CD4-positive, CD25-positive, alpha-beta regulatory T cell (primary cell): ENCODE data around the gene EYA2. TPM values are rescaled to one million over a fixed set of nuclear protein-coding genes. Genes with fewer than 3 reads are reported as not detected.

Source experiments
- ATAC-seq, 2 donors: fragments of 150-1000 bp; cut with Tn5 transposase; one replicate each; pipeline ENCODE4 v1.10.0; 2021; ENCODE audit warnings: low read depth in 2 of 2, moderate number of reproducible peaks in 2 of 2, moderate library complexity in 1 of 2
- DNase-seq, 3 donors: peaks; one replicate each; pipeline versions ENCODE4 v3.0.0 to v3.0.0-alpha.2; 2012 to 2022; ENCODE audit warnings: mixed read lengths in 1 of 3
- H3K27ac ChIP-seq: one replicate; pipeline ENCODE4 v1.7.0; 2013; ENCODE audit warnings: mild to moderate bottlenecking, low read length; ENCODE audit not compliant: insufficient read depth, poor library complexity, severe bottlenecking
- H3K27me3 ChIP-seq: one replicate; pipeline ENCODE4 v1.7.0; 2013; ENCODE audit warnings: low read length; ENCODE audit not compliant: control insufficient read depth, insufficient read depth
- H3K36me3 ChIP-seq: one replicate; pipeline ENCODE4 v1.7.0; 2013; ENCODE audit warnings: mild to moderate bottlenecking, low read length, moderate library complexity; ENCODE audit not compliant: control insufficient read depth, insufficient read depth
- H3K4me1 ChIP-seq: 2 replicates; pipeline ENCODE4 v1.7.0; 2013; ENCODE audit warnings: mild to moderate bottlenecking, low read length; ENCODE audit not compliant: insufficient read depth, control insufficient read depth, poor library complexity, severe bottlenecking
- H3K4me3 ChIP-seq: one replicate; pipeline ENCODE4 v1.7.0; 2013; ENCODE audit warnings: low read depth, mild to moderate bottlenecking, low read length, moderate library complexity
- H3K9me3 ChIP-seq, 2 experiments: 1 replicate in 1 of 2; 2 replicates in 1 of 2; pipeline ENCODE4 v1.7.0; 2013; ENCODE audit warnings: low read length in 2 of 2, mild to moderate bottlenecking in 1 of 2, moderate library complexity in 1 of 2; ENCODE audit not compliant: control insufficient read depth in 2 of 2
- H3K27ac Mint-ChIP-seq, 3 donors: one replicate each; pipeline ENCODE4 v1.8.0; 2020 to 2022; ENCODE audit warnings: mild to moderate bottlenecking in 3 of 3, mixed read lengths in 3 of 3, moderate library complexity in 2 of 3
- H3K27me3 Mint-ChIP-seq: one replicate; pipeline ENCODE4 v1.8.0; 2022; ENCODE audit warnings: mild to moderate bottlenecking, mixed read lengths
- H3K36me3 Mint-ChIP-seq: one replicate; pipeline ENCODE4 v1.8.0; 2020; ENCODE audit warnings: mixed read lengths
- H3K4me1 Mint-ChIP-seq, 4 donors: one replicate each; pipeline ENCODE4 v1.8.0; 2020 to 2022; ENCODE audit warnings: mixed read lengths in 4 of 4, mild to moderate bottlenecking in 1 of 4
- H3K4me3 Mint-ChIP-seq, 4 donors: one replicate each; pipeline ENCODE4 v1.8.0; 2020 to 2022; ENCODE audit warnings: mild to moderate bottlenecking in 4 of 4, mixed read lengths in 4 of 4, moderate library complexity in 3 of 4
- H3K9me3 Mint-ChIP-seq, 7 donors: one replicate each; pipeline ENCODE4 v1.8.0; 2020 to 2022; ENCODE audit warnings: mixed read lengths in 7 of 7, mild to moderate bottlenecking in 3 of 7, moderate library complexity in 2 of 7
- polyA plus RNA-seq, 4 donors: library from polyadenylated mRNA; unstranded; fragments of 300-500 nt; fragmentation: Illumina TruSeq; gene quantifications; one replicate each; pipeline ENCODE4 v1.2.3, GENCODE V29; 2021
- total RNA-seq: library from RNA; stranded (reverse); gene quantifications from one replicate; pipeline ENCODE4 v1.2.3, GENCODE V29; 2022

Gene EYA2, protein sequence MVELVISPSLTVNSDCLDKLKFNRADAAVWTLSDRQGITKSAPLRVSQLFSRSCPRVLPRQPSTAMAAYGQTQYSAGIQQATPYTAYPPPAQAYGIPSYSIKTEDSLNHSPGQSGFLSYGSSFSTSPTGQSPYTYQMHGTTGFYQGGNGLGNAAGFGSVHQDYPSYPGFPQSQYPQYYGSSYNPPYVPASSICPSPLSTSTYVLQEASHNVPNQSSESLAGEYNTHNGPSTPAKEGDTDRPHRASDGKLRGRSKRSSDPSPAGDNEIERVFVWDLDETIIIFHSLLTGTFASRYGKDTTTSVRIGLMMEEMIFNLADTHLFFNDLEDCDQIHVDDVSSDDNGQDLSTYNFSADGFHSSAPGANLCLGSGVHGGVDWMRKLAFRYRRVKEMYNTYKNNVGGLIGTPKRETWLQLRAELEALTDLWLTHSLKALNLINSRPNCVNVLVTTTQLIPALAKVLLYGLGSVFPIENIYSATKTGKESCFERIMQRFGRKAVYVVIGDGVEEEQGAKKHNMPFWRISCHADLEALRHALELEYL
- total RNA-seq (not detected), polyA plus RNA-seq (not detected)

DNA sequence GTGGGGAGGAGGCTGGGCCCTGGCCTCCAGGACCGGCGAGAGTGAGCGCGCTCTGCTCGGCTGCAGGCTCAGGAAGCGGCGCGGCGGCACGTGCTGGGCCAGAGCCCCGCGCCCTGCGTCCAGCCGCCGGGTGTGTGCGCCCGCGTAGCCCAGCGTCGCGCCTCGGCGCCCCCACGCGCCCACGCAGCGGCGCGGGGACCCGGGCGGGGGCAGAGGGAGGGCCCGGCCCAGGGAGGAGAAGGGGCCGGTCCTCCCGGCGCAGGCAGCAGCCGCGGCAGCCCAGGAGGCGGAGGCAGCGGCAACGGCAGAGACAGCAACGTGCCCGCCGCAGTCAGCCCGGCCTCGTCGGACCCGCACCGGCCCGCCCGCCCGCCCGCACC is at the start of gene EYA2:
EYA2 (plus strand) TSS at position 265 of the 380 bp plus-strand sequence. CDS start 95,168 bp downstream, outside the sequence.
- no peak within 1 kb of the TSS for H3K27ac Mint-ChIP-seq
- peaks cover 66% of the 10 kb centered on the region for H3K27me3 Mint-ChIP-seq
- peaks cover 0 to 7% (median 0%) of the 10 kb centered on the region in 7 donors for H3K9me3 Mint-ChIP-seq
- no peak within 1 kb of the TSS for H3K27ac ChIP-seq
- peaks cover 11% of the 10 kb centered on the region for H3K27me3 ChIP-seq
- H3K9me3 ChIP-seq, result peaks cover 0 to 5% of the 10 kb centered on the region in 2 experiments
- H3K4me1 Mint-ChIP-seq, result no peaks in the 10 kb centered on the region
- H3K36me3 Mint-ChIP-seq, result no peaks in the 10 kb centered on the region
- no peaks in the 10 kb centered on the region for H3K4me1 ChIP-seq
- DNase-seq (no peak), ATAC-seq (no peak)
- H3K4me3 Mint-ChIP-seq, result no peak within 1 kb of the TSS
- H3K36me3 ChIP-seq, result no peaks in the 10 kb centered on the region
- no peak within 1 kb of the TSS for H3K4me3 ChIP-seq

DNA sequence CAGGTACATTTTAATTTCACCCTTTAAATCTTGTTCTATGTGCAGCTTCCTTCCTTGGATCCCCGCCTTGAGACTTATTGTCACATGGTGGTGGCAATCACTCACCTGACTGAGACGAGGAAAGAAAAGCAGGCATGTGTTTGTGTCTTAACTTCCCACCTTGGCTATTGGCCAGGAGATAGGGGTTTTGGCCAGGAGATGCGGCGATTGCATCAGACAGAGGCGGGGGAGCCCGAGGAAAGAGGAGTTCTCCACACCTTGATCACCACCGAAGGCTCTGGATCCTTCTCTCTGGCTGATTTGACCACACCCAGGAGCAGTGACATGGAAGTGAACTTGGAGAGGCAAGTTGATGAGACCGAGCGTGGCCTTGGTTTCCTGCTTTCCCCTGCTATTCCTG is 49.7 kb upstream of the EYA2 start:
- Histone ChIP-seq H3K4me1 (no peaks in the 10 kb centered on the region), H3K36me3 (no peaks in the 10 kb centered on the region), H3K27me3 (peaks cover 1% of the 10 kb centered on the region), H3K27ac (no peak overlapping the region), H3K9me3 (no peaks in the 10 kb centered on the region), H3K4me3 (no peak overlapping the region)
- H3K27ac Mint-ChIP-seq, result no peak overlapping the region
- no peak overlapping the region for H3K4me3 Mint-ChIP-seq
- DNase-seq (no peak), ATAC-seq (no peak)
- peaks cover 0 to 8% (median 0%) of the 10 kb centered on the region in 7 donors for H3K9me3 Mint-ChIP-seq
- peaks cover 14% of the 10 kb centered on the region for H3K27me3 Mint-ChIP-seq
- H3K4me1 Mint-ChIP-seq, result no peaks in the 10 kb centered on the region
- no peaks in the 10 kb centered on the region for H3K36me3 Mint-ChIP-seq

DNA sequence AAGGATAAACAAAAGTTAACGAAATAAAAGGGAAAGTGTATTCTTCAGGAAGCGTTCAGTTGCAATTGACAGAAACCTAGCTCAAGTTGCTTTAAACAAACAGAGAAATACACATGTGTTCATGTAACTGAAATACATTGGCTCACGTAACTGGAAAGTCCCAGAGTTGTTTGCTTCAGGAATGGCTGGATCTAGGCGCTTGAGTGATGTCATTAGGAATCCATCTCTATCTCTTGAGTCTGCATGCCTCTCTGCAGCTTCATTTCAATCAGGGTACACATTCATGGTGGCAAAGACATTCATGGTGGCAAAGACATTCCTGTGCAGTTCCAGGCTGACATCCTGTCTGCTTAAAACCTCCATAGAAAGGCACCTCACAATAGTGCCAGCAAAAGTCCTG is 45.4 kb upstream of the EYA2 start:
- Histone ChIP-seq H3K4me3 (no peak overlapping the region), H3K9me3 (no peaks in the 10 kb centered on the region), H3K27ac (no peak overlapping the region), H3K36me3 (no peaks in the 10 kb centered on the region), H3K27me3 (no peaks in the 10 kb centered on the region), H3K4me1 (no peaks in the 10 kb centered on the region)
- no peak for ATAC-seq
- H3K27me3 Mint-ChIP-seq, result peaks cover 10% of the 10 kb centered on the region
- DNase-seq, result no peak
- no peak overlapping the region for H3K4me3 Mint-ChIP-seq
- no peaks in the 10 kb centered on the region for H3K4me1 Mint-ChIP-seq
- H3K9me3 Mint-ChIP-seq, result peaks cover 0 to 8% (median 2%) of the 10 kb centered on the region in 7 donors
- no peak overlapping the region for H3K27ac Mint-ChIP-seq
- no peaks in the 10 kb centered on the region for H3K36me3 Mint-ChIP-seq

DNA sequence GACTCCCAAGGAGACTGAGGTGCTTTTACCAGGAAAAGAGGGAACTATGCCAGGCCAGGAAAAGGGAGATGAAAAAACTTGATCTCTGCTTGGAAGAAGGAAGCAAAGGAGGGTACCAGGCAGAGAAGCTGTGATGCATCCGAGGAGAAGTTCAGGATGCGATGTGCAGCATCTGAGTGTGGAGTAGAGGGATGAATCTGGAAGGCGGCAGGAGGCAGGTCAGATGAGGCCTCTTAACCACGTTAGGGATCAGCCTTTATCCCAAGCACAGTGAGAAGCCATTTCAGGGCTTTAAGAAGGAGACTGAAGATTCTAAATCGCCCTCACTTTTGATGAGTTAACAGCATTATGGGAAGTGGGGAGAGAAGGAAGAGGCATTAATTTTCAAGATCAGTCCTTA is 44.9 kb upstream of the EYA2 start:
- no peaks in the 10 kb centered on the region for H3K4me1 ChIP-seq
- DNase-seq (no peak), ATAC-seq (no peak)
- H3K4me3 ChIP-seq, result no peak overlapping the region
- H3K36me3 Mint-ChIP-seq, result no peaks in the 10 kb centered on the region
- no peaks in the 10 kb centered on the region for H3K36me3 ChIP-seq
- no peak overlapping the region for H3K27ac ChIP-seq
- H3K27me3 ChIP-seq, result no peaks in the 10 kb centered on the region
- H3K9me3 ChIP-seq, result no peaks in the 10 kb centered on the region
- no peaks in the 10 kb centered on the region for H3K4me1 Mint-ChIP-seq
- no peak overlapping the region for H3K27ac Mint-ChIP-seq
- peaks cover 0 to 8% (median 0%) of the 10 kb centered on the region in 7 donors for H3K9me3 Mint-ChIP-seq
- no peak overlapping the region for H3K4me3 Mint-ChIP-seq
- H3K27me3 Mint-ChIP-seq, result peaks cover 10% of the 10 kb centered on the region

DNA sequence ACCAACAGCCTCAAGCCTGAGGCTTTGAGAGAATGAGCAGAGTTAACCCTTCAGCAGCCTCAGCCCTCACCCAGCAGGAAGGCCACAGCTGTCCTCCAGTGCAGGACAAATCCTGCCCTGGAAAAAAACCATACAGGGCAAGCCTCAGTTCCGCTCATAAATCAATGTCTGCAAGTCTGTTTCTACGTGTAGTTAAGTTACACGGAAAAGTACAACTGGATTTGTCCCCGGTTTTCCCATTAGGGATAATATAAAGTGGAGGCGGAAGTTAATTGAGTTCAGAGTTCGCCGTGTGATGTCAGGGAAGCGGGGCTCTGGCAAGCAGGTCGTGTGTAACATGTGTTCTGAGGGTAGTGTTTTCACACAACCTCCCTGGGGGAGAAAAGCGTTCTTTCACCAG is 44.2 kb upstream of the EYA2 start:
- Histone ChIP-seq H3K4me3 (no peak overlapping the region), H3K27me3 (no peaks in the 10 kb centered on the region), H3K27ac (no peak overlapping the region), H3K4me1 (no peaks in the 10 kb centered on the region), H3K9me3 (no peaks in the 10 kb centered on the region), H3K36me3 (no peaks in the 10 kb centered on the region)
- DNase-seq (no peak), ATAC-seq (no peak)
- Mint-ChIP-seq H3K36me3 (no peaks in the 10 kb centered on the region), H3K4me1 (no peaks in the 10 kb centered on the region), H3K27me3 (peaks cover 10% of the 10 kb centered on the region), H3K27ac (no peak overlapping the region), H3K4me3 (no peak overlapping the region), H3K9me3 (peaks cover 0 to 8% (median 0%) of the 10 kb centered on the region in 7 donors)

DNA sequence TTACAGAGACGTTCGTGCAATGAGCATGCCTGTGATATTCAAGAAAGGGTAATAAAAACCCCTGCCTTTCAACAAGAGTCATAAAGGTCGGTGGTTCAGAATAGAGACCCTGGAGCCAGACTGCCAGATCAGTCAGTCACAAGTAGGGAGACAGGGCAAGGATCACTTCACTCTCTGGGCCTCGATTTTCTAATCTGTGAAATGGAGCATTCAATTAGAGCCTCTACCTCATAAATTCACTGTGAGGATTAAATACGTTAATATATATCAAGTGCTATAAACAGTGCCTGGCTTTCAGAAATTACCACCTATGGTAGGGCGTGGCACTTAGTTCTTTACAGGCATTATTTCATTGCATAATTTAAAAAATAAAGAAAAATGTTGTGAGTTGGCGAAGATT is 43.7 kb upstream of the EYA2 start:
- ATAC-seq (no peak), DNase-seq (no peak)
- Histone ChIP-seq H3K9me3 (no peaks in the 10 kb centered on the region), H3K36me3 (no peaks in the 10 kb centered on the region), H3K27ac (no peak overlapping the region), H3K27me3 (no peaks in the 10 kb centered on the region), H3K4me3 (no peak overlapping the region), H3K4me1 (no peaks in the 10 kb centered on the region)
- Mint-ChIP-seq H3K9me3 (peaks cover 0 to 8% (median 0%) of the 10 kb centered on the region in 7 donors), H3K27ac (no peak overlapping the region), H3K4me3 (no peak overlapping the region), H3K27me3 (peaks cover 9% of the 10 kb centered on the region), H3K4me1 (no peaks in the 10 kb centered on the region), H3K36me3 (no peaks in the 10 kb centered on the region)

DNA sequence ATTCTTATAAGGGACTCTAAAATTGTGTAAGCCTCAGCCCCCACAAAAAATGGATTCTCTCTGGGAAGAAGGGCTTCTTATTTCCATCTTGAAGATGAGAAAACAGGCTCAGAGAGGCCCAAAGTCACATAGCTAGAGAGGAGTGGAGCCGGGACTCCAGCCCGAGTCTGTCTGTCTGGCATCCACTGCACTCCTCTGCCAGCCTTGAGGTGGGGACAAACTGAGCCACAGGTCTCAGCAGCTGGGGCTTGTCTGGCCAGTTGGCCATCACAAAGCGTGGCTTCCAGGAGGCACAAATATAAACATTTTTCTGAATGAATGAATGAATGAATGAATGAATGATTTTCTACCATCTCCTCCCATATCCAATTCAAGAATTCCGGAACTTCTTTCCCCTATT is 42.9 kb upstream of the EYA2 start:
- Mint-ChIP-seq H3K27me3 (peaks cover 6% of the 10 kb centered on the region), H3K9me3 (peaks cover 0 to 9% (median 0%) of the 10 kb centered on the region in 7 donors), H3K27ac (no peak overlapping the region), H3K4me3 (no peak overlapping the region), H3K36me3 (no peaks in the 10 kb centered on the region), H3K4me1 (no peaks in the 10 kb centered on the region)
- no peak for DNase-seq
- Histone ChIP-seq H3K36me3 (no peaks in the 10 kb centered on the region), H3K4me3 (no peak overlapping the region), H3K27ac (no peak overlapping the region), H3K27me3 (no peaks in the 10 kb centered on the region), H3K4me1 (no peaks in the 10 kb centered on the region), H3K9me3 (no peaks in the 10 kb centered on the region)
- no peak for ATAC-seq

DNA sequence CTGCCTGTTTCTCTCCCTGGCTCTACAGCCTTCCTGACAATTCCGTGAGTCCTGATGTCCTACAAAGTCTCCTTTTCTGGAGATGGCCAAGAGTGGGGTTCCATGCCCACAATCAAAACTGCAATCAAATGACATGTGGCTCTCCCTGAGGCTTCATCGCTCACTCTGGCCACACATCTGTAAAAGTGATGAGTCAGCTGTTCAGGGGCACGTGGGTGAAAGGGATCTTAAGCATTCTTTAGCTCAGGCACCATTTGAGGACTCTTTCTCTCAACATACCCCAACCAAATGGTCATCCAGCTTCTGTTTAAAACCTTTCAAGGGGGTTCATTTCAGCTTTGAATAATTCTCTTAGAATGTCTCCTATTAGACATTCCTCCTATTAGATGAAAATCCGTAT is 42.3 kb upstream of the EYA2 start:
- Histone ChIP-seq H3K27ac (no peak overlapping the region), H3K36me3 (no peaks in the 10 kb centered on the region), H3K9me3 (no peaks in the 10 kb centered on the region), H3K27me3 (no peaks in the 10 kb centered on the region), H3K4me1 (no peaks in the 10 kb centered on the region), H3K4me3 (no peak overlapping the region)
- peaks cover 6% of the 10 kb centered on the region for H3K27me3 Mint-ChIP-seq
- ATAC-seq (no peak), DNase-seq (no peak)
- H3K36me3 Mint-ChIP-seq, result no peaks in the 10 kb centered on the region
- H3K4me3 Mint-ChIP-seq, result no peak overlapping the region
- no peaks in the 10 kb centered on the region for H3K4me1 Mint-ChIP-seq
- H3K27ac Mint-ChIP-seq, result no peak overlapping the region
- peaks cover 0 to 9% (median 0%) of the 10 kb centered on the region in 7 donors for H3K9me3 Mint-ChIP-seq
